Left renal cortex interstitium (tissue), 4 donors: Measurements from ENCODE around the gene RAB3D. TPM values are rescaled to one million over a fixed set of nuclear protein-coding genes. Genes with fewer than 3 reads are reported as not detected.
"Not testable (repeated sequence)": the region's sequence is repeated elsewhere in the genome, so short reads cannot be mapped to it uniquely, and the experiment has no call there.

ENCODE experiments used
- DNase-seq, 4 donors: peaks; one replicate each; pipeline ENCODE4 v3.0.0-alpha.2; 2013; ENCODE audit warnings: low read depth in 4 of 4, low spot score in 2 of 4, missing footprints in 1 of 4
- polyA plus RNA-seq, 4 donors: library from polyadenylated mRNA; unstranded; fragments of 120-200 nt; gene quantifications; one replicate each; pipeline ENCODE4 v1.2.1, GENCODE V29; 2013; ENCODE audit not compliant: insufficient read length in 4 of 4

Gene RAB3D
- polyA plus RNA-seq, 4 donors = 15.7 to 19.6 (median 17.5) TPM

DNA sequence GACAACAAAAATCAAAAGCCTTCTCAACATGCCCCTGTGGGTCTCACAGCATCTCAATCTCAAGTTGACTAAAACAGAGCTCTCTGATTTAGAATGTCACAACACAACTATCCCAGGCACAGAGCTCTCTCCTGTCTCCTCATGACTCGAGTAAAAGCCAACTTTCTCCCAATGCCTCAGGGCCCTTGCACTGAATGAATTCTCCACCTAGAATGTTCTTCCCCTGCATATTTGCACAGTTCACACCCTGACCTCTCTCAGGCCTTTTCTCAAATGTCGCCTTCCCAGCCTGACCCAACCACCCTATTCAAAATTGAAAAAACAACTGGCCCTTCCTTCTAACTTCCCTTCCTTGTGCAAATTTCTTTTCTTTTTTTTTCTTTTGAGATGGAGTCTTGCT lies 31.3 kb upstream of the RAB3D start:
- no peak for DNase-seq

DNA sequence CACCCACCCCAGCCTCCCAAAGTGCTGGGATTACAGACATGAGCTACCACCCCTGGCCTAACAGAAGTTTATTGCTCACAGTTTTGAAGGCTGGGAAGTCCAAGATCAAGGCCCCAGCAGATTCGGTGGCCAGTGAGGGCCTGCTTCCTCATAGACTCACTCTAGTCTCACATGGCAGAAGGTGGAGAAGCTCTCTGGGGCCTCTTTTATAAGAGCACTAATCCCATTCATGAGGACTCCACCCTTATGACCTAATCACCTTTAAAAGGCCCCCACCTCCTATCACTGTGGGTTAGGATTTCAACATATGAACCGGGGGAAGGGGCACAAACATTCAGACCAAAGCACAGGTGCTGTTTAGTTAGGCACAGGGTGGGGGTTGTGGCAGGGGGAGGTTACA lies 28.1 kb upstream of the RAB3D start:
- DNase-seq = no peak

DNA sequence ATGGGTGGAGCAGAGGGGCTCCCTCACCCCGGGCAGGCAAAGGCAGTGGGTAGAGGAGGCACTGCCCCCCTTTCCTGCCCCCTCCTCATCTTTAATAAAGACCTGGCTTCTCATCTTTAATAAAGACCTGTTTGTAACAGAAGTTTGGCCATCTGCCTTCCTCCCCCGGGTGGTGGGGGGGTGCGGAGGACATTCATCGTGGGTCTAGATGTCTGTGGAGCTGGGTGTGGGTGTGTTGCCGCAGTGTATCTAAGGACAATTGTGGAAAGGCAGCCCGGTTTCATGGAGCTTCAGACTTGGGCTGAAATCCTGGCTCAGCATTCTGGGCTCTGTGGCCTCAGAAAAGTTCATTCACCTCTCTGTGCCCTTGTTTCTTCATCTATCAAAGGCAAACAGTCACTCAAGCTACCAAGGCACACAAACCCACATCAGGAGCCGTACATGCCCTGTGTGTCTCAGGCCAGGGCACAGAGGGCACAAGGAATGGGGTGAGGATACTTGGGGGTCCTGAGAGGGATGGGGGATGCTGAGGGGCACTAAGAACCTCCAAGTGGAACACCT lies 26.2 kb upstream of the RAB3D start:
- DNase-seq = no peak

DNA sequence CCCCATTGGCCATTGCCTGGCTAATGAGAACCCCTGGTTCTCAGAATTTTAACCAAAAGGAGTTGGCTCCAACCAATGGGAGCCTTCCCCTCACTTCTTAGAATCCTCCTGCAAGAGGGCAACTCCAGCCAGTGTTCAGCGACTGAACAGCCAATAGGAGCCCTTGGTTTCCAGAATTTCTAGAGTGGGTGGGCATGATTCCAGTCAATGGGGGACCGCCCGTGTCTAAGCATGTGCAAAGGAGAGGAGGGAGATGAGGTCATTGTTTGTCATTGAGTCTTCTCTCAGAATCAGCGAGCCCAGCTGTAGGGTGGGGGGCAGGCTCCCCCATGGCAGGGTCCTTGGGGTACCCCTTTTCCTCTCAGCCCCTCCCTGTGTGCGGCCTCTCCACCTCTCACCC lies 25.5 kb upstream of the RAB3D start:
- DNase-seq = no peak

DNA sequence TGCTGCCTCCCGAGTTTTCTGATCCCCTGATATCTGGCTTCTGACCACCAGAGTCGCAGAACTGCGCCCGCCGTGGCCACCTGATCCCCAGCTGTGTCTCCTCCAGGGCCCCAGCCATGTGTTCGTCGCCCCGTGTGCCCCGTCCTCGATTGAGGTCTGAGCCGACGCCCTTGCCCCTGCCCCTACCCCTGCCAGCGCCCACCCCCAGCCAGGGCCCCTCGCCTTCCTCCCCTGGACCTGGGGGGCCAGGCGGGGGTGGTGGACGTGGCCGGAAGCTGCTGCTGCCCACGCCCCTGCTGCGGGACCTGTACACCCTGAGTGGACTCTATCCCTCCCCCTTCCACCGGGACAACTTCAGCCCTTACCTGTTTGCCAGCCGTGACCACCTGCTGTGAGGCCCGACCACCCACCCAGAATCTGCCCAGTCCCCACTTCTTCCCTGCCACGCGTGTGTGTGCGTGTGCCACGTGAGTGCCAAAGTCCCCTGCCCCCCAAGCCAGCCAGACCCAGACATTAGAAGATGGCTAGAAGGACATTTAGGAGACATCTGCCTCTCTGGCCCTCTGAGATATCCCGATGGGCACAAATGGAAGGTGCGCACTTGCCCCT lies 24.9 kb upstream of the RAB3D start:
- no peak for DNase-seq

DNA sequence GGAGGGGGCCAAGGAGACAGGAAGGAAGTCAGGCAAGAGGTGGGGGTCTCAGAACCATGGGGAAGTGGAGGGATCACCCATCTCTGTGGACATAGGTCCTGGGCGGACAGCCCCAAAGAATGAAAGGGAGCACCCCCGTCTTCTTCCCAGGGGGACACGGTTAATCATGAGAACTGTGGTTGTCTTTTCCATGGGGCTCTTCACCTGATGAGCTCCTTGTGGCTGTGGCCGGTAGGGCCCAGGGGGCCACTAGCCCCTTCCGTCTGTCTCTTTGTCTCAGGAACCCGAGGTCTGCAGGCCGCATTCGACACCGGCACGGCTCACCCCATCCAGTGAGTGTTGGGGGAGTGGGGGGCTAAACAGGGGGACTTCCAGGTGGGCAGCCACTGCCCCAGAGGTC lies 24.4 kb upstream of the RAB3D start:
- no peak for DNase-seq

DNA sequence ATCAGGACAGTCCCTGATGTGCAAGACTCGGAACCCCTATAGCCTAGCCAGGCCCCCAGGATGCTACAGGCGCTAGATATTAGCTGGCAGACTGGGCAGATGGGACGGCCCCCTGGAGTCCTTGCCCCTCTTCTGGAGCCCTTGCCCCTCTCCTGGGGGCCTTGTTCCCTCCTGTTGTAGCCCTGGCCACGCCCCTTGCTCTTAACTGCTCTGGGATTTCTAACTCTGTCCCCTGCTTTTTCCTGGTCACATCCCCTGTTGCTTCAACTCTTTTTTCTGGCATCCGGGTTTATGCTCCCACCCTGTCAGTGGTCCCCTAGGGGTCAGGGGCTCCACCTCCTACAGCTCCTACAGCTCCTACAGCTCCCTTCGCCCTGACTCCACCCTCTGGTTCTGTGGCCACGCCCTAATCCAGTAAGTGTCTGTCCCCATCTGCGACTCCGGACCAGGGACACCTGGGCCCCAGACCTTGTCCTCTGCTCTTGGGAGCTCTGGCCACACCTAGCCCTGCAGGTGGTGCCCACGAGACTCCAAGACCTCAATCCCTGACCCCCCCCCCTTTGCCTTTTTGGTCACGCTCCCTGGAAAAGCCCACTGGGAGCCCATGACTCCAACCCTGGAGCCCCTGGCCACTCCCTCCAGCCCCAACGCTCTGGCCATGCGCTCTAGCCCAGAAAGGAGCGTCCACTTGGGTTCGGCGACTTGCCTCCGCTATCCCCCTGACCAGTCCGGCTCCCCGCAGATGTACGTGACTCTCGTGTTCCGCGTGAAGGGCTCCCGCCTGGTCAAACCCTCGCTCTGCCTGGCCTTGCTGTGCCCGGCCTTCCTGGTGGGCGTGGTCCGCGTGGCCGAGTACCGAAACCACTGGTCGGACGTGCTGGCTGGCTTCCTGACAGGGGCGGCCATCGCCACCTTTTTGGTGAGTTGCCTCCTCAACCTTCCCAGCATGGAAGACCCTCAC lies 22.6 kb upstream of the RAB3D start:
- DNase-seq = no peak

DNA sequence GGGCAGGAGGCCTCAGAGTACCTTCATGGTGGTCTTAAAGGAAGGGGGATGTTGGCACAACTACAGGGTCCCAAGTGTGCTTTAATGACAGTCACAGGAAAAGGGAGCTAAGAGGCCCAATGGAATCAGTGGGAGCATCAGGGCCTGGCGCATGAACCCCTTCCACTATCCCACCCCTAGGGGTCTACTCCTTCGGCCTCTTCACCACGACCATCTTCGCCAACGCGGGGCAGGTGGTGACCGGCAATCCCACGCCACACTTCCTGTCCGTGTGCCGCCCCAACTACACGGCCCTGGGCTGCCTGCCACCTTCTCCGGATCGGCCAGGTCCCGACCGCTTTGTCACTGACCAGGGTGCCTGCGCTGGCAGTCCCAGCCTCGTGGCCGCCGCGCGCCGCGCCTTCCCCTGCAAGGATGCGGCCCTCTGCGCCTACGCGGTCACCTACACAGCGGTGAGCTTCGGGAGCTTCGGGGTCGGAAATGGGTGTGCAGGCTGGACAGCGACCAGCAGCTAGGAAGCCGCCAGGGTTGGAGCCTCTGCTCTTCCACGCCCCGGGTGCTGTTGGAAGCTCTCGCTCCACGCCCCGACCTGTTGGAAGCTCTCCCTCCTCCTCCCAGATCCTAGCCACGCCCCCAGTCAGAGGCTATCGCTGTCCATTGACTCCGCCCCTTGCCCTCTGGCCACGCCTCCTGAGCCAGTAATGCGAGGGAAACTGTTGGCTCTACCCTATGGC lies 21.7 kb upstream of the RAB3D start:
- DNase-seq = no peak

DNA sequence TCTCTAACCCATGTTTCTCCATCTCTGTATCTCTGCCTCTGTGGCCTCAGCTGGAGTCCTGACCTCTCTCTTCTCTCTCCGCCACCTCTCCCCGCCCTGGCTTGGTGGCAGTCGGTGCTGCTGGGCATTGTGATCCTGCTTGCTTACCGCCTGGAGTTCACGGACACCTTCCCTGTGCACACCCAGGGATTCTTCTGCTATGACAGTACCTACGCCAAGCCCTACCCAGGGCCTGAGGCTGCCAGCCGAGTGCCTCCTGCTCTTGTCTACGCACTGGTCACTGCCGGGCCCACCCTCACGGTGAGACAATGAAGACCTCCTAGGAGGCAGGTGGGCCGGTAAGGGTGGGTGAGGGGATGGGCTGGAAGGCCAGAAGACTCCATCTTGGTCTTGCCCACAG lies 20.0 kb upstream of the RAB3D start:
- no peak for DNase-seq

DNA sequence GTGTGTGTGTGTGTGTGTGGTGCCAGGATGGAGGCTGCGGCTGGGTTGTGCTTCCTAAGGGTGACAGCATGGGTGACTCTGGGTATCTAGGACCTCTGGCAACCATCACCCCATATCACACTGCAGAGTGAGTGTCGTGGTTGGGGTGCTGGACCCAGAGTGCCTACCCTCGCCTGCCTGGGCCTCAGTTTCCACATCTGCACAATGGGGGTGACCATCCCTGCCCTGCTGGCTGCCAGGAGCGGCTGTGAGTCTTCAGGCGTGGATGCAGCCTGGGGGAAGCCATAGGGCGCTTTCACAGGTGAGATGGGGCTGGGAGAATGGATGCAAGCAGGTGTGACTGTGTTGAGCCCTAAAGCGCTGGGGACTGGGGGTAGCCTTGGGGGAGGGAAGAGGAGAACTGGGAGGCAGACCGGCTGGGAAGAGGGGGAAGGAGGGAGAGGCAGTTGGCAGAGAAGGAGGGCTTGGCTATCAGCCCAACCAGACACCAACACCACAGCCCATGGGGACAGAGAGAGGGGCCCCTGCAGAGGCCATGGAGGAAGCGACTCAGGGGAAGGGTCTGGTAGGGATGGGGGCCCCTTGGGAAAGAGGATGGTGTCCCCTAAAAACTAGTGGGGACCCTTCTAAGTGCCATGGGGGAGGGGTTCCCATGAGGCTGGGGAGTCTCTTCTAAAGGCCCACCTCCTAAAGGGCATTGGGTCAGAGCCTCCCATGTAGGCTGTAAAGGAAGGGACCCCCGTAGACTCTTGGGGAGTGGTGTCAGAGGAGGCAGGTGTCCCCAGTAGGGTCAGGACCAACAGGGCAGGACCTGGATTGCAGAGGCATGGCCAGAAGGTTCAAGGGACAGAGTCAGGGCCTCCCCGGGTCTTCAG lies 17.5 kb upstream of the RAB3D start:
- no peak for DNase-seq

DNA sequence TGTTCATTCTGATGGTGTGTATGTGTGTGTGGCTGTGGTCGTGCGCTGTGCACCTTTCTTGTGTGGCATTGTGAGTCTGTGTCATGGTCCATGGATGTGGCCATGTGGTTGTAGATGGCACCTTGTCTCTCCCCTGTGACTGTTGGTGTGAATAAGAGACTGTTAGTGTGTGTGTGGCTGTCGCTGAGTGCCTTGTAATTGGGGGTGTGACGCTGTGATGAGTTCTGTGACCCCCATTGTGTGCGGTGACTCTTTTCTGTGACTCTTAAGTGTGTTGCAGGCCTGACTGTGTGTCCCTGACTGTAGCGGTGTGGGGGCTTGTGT lies 16.6 kb upstream of the RAB3D start:
- no peak for DNase-seq

DNA sequence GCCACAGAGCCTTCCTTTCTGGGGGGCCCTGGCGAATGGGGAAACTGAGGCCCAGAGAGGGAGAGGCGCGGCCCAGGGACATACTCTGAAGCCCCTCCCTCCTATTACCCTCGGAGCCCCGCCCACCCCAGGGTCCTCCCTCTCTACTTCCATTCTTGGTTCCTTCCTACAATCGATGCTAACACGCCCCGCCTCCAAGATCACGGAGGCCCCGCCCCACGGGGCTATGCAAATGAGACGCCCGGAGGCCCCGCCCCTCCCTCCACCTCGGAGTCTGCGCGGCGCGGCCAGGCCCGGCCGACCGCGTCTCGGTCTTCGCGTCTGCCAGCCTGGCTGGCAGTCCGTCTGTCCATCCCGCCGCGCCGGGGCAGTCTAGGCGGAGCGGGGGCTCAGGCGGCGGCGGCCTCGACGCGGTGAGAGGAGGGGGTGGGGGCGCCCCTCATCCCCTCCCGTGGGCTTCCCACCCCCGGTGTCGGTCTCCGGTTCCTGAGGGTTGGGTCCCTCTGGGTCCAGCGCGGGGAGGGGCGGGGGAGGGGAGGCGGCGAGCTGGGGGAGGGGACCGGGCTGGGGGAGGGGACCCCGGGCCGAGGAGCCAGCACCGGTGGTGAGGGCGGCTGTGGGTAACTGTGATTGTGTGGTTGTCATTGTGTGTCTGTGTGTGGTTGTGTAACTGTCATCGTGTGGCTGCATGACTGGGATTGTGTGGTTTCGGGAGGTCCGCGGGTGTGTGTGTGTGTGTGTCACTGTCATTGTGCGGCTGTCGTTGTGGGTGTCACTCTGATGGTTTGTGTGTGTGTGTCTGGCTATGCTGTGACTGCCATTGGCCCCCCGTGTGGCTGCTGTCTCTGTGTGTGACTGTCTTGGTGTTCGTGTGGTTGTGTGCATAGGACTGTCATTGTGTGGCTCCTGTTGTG lies 16.0 kb upstream of the RAB3D start, which contains the start of gene PLPPR2:
PLPPR2 (plus strand) TSS at position 273 of the 914 bp plus-strand sequence. CDS start 2,242 bp downstream, outside the sequence.
- DNase-seq = no peak

DNA sequence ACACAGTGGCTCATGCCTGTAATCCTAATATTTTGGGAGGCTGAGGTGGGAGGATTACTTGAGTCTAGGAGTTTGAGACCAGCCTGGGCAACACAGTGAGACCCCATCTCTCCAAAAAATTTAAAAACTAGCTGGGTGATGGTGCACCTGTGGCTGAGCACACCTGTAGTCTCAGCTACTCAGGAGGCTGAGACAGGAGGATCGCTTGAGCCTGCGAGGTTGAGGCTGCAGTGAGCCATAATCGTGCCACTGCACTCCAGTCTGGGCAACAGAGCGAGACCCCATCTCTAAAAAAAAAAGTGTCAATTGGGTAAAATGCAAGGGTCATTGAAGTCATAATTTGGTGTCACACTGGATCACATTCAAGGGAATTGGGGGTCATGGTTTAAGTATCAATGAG lies 14.6 kb upstream of the RAB3D start:
- DNase-seq = not testable (repeated sequence)

DNA sequence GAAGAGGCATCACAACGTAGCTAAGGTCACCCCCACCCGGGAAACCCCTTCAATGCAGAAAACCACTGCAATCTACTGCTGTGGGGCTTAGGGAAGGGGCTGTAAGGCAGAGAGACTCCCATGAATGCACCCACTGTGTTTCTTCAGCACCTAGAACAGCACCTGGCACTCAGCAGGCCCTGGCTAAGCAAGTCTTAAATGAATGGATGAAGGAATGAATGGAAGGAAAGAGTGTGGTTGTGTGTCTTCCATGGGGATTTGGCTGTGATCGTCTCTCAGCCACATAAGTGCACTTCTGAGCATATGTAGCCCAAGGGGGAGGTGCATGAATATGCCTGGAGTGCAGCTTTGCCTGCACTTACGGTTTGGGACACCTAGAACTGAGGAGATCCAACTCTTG lies 9.7 kb upstream of the RAB3D start:
- no peak for DNase-seq

DNA sequence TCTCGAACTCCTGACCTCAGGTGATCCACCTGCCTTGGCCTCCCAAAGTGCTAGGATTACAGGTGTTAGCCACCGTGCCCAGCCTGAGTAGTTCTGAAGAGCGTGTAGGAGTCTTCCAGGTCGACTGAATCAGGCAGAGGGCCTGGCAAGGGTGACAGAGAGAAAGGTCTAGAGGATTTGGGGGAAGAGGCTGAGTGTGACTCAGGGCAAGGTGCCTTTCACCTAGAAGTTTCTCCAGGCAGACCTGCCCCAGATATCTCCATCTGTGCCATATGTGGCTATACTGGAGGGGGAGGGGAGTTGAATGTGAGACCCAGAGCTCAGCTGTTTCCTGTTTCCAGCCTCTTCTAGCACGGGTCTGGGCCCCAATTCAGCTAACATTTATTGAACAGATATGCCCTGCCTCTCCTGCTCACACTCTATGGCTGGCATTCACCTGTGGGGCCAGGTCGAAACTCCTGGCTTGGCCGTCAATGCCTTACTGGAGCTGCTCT lies 8.1 kb upstream of the RAB3D start:
- DNase-seq = no peak

DNA sequence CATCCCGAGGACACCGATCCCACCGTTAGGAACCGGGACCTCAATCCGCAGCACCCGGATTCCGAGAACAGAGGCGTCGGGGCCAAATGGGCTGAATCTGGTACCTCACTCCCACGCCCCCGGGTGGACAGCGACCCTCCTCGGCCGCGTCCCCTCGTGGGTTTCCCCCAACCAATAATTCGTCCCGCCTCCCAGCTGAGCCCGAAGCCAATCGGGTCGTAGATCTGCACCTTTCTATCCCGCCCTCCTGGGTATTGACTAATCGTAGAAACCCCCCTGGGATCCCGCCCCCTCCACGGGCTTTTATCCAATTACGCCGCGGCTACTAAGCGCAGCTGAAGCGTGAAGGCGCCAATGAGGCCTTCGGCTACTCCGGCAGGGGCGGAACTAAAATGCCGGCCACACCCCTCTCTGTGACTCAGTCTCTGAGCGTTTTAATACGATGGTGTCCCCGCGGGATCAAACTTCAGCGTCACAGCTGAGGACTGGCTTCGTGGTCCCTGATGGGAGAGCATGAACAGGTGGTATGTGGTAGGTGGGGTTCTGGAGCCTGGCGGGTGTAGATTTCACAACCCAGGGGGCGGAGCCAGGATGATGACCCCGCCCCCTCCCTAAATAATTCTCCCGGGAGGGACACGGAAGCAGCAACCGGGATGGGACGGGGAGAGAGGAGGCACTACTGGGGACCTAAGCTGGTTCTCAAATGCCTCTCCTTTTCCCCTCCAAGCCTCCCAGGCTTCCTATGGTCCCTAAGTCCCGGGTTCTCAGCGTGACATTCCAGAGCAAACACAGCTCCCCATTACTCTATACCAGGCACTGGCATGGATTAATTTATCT lies 6.9 kb upstream of the RAB3D start, which contains the start of the genes CCDC159 and TMEM205:
CCDC159 (plus strand) TSS at position 416 of the 837 bp plus-strand sequence; CDS start at position 504, 88 bp downstream.
TMEM205 (minus strand) TSS at position 165 of the 837 bp plus-strand sequence. CDS start 649 bp downstream, outside the sequence.
- peak; percentile 94 to 99 (median 98) for DNase-seq

DNA sequence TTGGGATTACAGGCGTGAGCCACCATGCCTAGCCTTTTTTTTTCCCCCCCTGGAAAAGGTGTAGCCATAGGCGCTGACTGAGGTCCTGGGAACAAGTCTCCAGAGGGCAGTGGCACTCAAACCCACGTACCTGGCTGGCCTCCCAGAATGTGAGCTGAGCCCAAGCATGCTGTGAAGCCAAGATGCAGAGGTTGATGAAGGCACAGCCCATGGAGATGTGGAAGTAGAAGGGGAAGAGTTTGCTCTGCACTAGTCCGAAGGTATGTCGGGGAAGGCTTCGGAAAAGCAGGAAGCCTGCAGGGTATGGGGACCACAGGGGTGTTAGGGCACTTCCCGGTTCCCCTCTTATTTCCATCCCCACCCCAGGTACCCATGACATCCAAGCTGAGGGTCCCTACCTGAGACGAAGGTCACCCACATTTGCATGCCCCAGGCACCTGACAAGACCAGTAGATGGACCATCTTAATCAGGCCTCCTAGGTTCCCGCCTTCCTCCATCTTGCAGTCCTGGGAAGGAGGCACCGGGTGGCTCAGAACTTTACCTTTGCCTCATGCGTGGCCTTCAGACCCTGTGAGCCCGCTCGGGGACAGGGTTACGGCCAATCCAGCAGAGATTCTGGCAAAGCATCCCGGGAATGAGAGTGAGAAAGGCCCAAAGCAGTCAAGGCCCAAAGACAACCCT lies 5.8 kb upstream of the RAB3D start:
- no peak for DNase-seq
